ENCODE data around the gene BLTP3B.
"Not testable (repeated sequence)": the region's sequence is repeated elsewhere in the genome, so short reads cannot be mapped to it uniquely, and the experiment has no call there.

The BLTP3B gene

GRCh38 chr12:100142851-100143559, at the start of gene BLTP3B:
BLTP3B (minus strand) TSS chr12:100142874; CDS start chr12:100142635, 239 bp downstream.
- intact Hi-C loops (cut with DNase I): loop anchor here (1.0 to 5.0 kb wide), 2 partner anchors 57 to 124 kb away; partner anchors contain the start of genes ACTR6, DEPDC4 and SCYL2
- DNase-seq: peak; percentile 84 to 98 (median 92)

- intact Hi-C loops (cut with DNase I): no loop called here
- no peak for DNase-seq
Measured at GRCh38 chr12:100189636-100190394, 47.1 kb upstream of the BLTP3B start.

- intact Hi-C loops (cut with DNase I); DNase-seq: not testable (repeated sequence)
Measured at GRCh38 chr12:100188888-100189635, 46.4 kb upstream of the BLTP3B start.

- intact Hi-C loops (cut with DNase I): no loop called here
- no peak for DNase-seq
Measured at GRCh38 chr12:100187857-100188519, 45.3 kb upstream of the BLTP3B start.

GRCh38 chr12:100187068-100187467, 44.4 kb upstream of the BLTP3B start:
- DNase-seq: no peak

GRCh38 chr12:100186071-100186470, 43.4 kb upstream of the BLTP3B start:
- no peak for DNase-seq
- intact Hi-C loops (cut with DNase I): no loop called here

More at GRCh38 chr12:100187068-100187467, 44.4 kb upstream of the BLTP3B start:
- intact Hi-C loops (cut with DNase I): no loop called here

- DNase-seq: peak in 5 of 10 donors; percentile 35 to 87 (median 50)
- intact Hi-C loops (cut with DNase I): no loop called here
Measured at GRCh38 chr12:100185361-100185894, 42.8 kb upstream of the BLTP3B start.

- DNase-seq: no peak
- intact Hi-C loops (cut with DNase I): no loop called here
Measured at GRCh38 chr12:100184549-100185145, 42.0 kb upstream of the BLTP3B start.

- DNase-seq: no peak
- intact Hi-C loops (cut with DNase I): no loop called here
Measured at GRCh38 chr12:100179252-100179651, 36.6 kb upstream of the BLTP3B start.

GRCh38 chr12:100176493-100176892, 33.8 kb upstream of the BLTP3B start:
- intact Hi-C loops (cut with DNase I); DNase-seq: not testable (repeated sequence)

- intact Hi-C loops (cut with DNase I): no loop called here
- no peak for DNase-seq
Measured at GRCh38 chr12:100174495-100174894, 31.8 kb upstream of the BLTP3B start.

- no peak for DNase-seq
- intact Hi-C loops (cut with DNase I): no loop called here
Measured at GRCh38 chr12:100173111-100173510, 30.4 kb upstream of the BLTP3B start.

GRCh38 chr12:100171248-100171647, 28.6 kb upstream of the BLTP3B start:
- intact Hi-C loops (cut with DNase I): no loop called here
- no peak for DNase-seq

GRCh38 chr12:100170313-100170858, 27.7 kb upstream of the BLTP3B start:
- intact Hi-C loops (cut with DNase I): no loop called here
- DNase-seq: peak in 2 of 10 donors; percentile 18 to 77

GRCh38 chr12:100169345-100169744, 26.7 kb upstream of the BLTP3B start:
- intact Hi-C loops (cut with DNase I): no loop called here

GRCh38 chr12:100168562-100168961, 25.9 kb upstream of the BLTP3B start:
- DNase-seq: no peak
- intact Hi-C loops (cut with DNase I): no loop called here

More at GRCh38 chr12:100169345-100169744, 26.7 kb upstream of the BLTP3B start:
- no peak for DNase-seq

- intact Hi-C loops (cut with DNase I): no loop called here
- DNase-seq: no peak
Measured at GRCh38 chr12:100166232-100166631, 23.6 kb upstream of the BLTP3B start.

- intact Hi-C loops (cut with DNase I): no loop called here
- DNase-seq: no peak
Measured at GRCh38 chr12:100165356-100165755, 22.7 kb upstream of the BLTP3B start.

- DNase-seq: no peak
- intact Hi-C loops (cut with DNase I): no loop called here
Measured at GRCh38 chr12:100164153-100164704, 21.6 kb upstream of the BLTP3B start.

Data from posterior cingulate gyrus (tissue), 11 donors.